ENCODE measurements around the gene CCDC192.

GRCh38 chr5:127899214-127899610 lies 196.0 kb downstream of the CCDC192 start:
- TF ChIP-seq CTCF (IDR thresholded peaks at IDR 0.05) (no peak), POLR2A (IDR thresholded peaks at IDR 0.05) (no peak), POLR2AphosphoS5 (IDR thresholded peaks at IDR 0.05) (no peak), EP300 (IDR thresholded peaks at IDR 0.05; ENCODE audit: low read depth) (no peak)

All from transverse colon (tissue), 4 donors.